Measurements from ENCODE around the gene ST8SIA4. TPM values are rescaled to one million over a fixed set of nuclear protein-coding genes. Genes with fewer than 3 reads are reported as not detected.
"Not testable (repeated sequence)": the region's sequence is repeated elsewhere in the genome, so short reads cannot be mapped to it uniquely, and the experiment has no call there.

Gene ST8SIA4
- total and polyA plus RNA-seq, 2 experiments from 2014 or later: 3.1 to 6.0 TPM

GRCh38 chr5:100790170-100790665 is 112.9 kb downstream of the ST8SIA4 start:
- 26% methylated on average over 4 of the region's 4 CpGs for WGBS (ENCODE audit: low lambda C conversion rate, missing lambda C conversion rate)
- H3K4me3 ChIP-seq: no peak overlapping the region
- DNase-seq (ENCODE audit: low spot score): peak; percentile 25
- H4K20me1 ChIP-seq (ENCODE audit: insufficient read depth, poor library complexity, severe bottlenecking): no peaks in the 10 kb centered on the region
- no peaks in the 10 kb centered on the region for H3K36me3 ChIP-seq (replicated peaks; ENCODE audit: insufficient read depth, low read depth)
- H3K4me2 ChIP-seq: peak overlapping the region; percentile 65
- peak; percentile 24 for TF ChIP-seq CTCF (IDR thresholded peaks at IDR 0.05; ENCODE audit: poor library complexity)
- TF ChIP-seq EZH2 (IDR thresholded peaks at IDR 0.05; ENCODE audit: borderline replicate concordance): no peak
- H3K9me2 ChIP-seq (replicated peaks; ENCODE audit: insufficient read depth): no peaks in the 10 kb centered on the region
- peaks cover 4% of the 10 kb centered on the region for H3K4me1 ChIP-seq (ENCODE audit: insufficient read depth)
- H2AFZ ChIP-seq: peak overlapping the region; percentile 26
- peak overlapping the region; percentile 14 for H3K27ac ChIP-seq
- H3K79me2 ChIP-seq: no peaks in the 10 kb centered on the region
- H3K27me3 ChIP-seq: no peaks in the 10 kb centered on the region
- no peaks in the 10 kb centered on the region for H3K9me3 ChIP-seq (ENCODE audit: low read depth)

- Histone ChIP-seq H3K36me3 (replicated peaks; ENCODE audit: insufficient read depth, low read depth) (no peaks in the 10 kb centered on the region), H3K27me3 (no peaks in the 10 kb centered on the region), H3K27ac (no peak overlapping the region), H3K79me2 (no peaks in the 10 kb centered on the region), H4K20me1 (ENCODE audit: insufficient read depth, poor library complexity, severe bottlenecking) (no peaks in the 10 kb centered on the region), H3K9me3 (ENCODE audit: low read depth) (no peaks in the 10 kb centered on the region), H2AFZ (no peak overlapping the region), H3K4me3 (no peak overlapping the region), H3K4me2 (peak overlapping the region; percentile 65), H3K9me2 (replicated peaks; ENCODE audit: insufficient read depth) (no peaks in the 10 kb centered on the region), H3K4me1 (ENCODE audit: insufficient read depth) (peaks cover 4% of the 10 kb centered on the region)
- TF ChIP-seq EZH2phosphoT487 (IDR thresholded peaks at IDR 0.05; ENCODE audit: low read depth, severe bottlenecking, unreplicated experiment) (no peak), EZH2 (IDR thresholded peaks at IDR 0.05; ENCODE audit: borderline replicate concordance) (no peak), CTCF (IDR thresholded peaks at IDR 0.05; ENCODE audit: poor library complexity) (no peak)
- 69% methylated on average over 5 of the region's 5 CpGs for WGBS (ENCODE audit: low lambda C conversion rate, missing lambda C conversion rate)
- DNase-seq (ENCODE audit: low spot score): no peak
Observed at GRCh38 chr5:100789694-100790093, 113.4 kb downstream of the ST8SIA4 start.

- Histone ChIP-seq H3K4me3 (no peak overlapping the region), H3K27ac (no peak overlapping the region), H3K36me3 (replicated peaks; ENCODE audit: insufficient read depth, low read depth) (no peaks in the 10 kb centered on the region), H3K4me1 (ENCODE audit: insufficient read depth) (peaks cover 4% of the 10 kb centered on the region), H2AFZ (no peak overlapping the region), H3K27me3 (no peaks in the 10 kb centered on the region), H3K9me3 (ENCODE audit: low read depth) (no peaks in the 10 kb centered on the region), H4K20me1 (ENCODE audit: insufficient read depth, poor library complexity, severe bottlenecking) (no peaks in the 10 kb centered on the region), H3K9me2 (replicated peaks; ENCODE audit: insufficient read depth) (no peaks in the 10 kb centered on the region), H3K79me2 (no peaks in the 10 kb centered on the region), H3K4me2 (no peak overlapping the region)
- DNase-seq (ENCODE audit: low spot score): no peak
- WGBS (ENCODE audit: low lambda C conversion rate, missing lambda C conversion rate): 72% methylated on average over 2 of the region's 2 CpGs
- TF ChIP-seq EZH2phosphoT487 (IDR thresholded peaks at IDR 0.05; ENCODE audit: low read depth, severe bottlenecking, unreplicated experiment) (no peak), EZH2 (IDR thresholded peaks at IDR 0.05; ENCODE audit: borderline replicate concordance) (no peak), CTCF (IDR thresholded peaks at IDR 0.05; ENCODE audit: poor library complexity) (no peak)
Observed at GRCh38 chr5:100788417-100788816, 114.7 kb downstream of the ST8SIA4 start.

- no peaks in the 10 kb centered on the region for H3K9me3 ChIP-seq (ENCODE audit: low read depth)
- H3K27ac ChIP-seq: no peak overlapping the region
- peaks cover 4% of the 10 kb centered on the region for H3K4me1 ChIP-seq (ENCODE audit: insufficient read depth)
- H4K20me1 ChIP-seq (ENCODE audit: insufficient read depth, poor library complexity, severe bottlenecking): no peaks in the 10 kb centered on the region
- H2AFZ ChIP-seq: no peak overlapping the region
- no peak overlapping the region for H3K4me2 ChIP-seq
- H3K36me3 ChIP-seq (replicated peaks; ENCODE audit: insufficient read depth, low read depth): no peaks in the 10 kb centered on the region
- H3K9me2 ChIP-seq (replicated peaks; ENCODE audit: insufficient read depth): no peaks in the 10 kb centered on the region
- no peaks in the 10 kb centered on the region for H3K27me3 ChIP-seq
- DNase-seq (ENCODE audit: low spot score): no peak
- 93% methylated on average over 2 of the region's 2 CpGs for WGBS (ENCODE audit: low lambda C conversion rate, missing lambda C conversion rate)
- TF ChIP-seq CTCF (IDR thresholded peaks at IDR 0.05; ENCODE audit: poor library complexity) (no peak), EZH2 (IDR thresholded peaks at IDR 0.05; ENCODE audit: borderline replicate concordance) (no peak), EZH2phosphoT487 (IDR thresholded peaks at IDR 0.05; ENCODE audit: low read depth, severe bottlenecking, unreplicated experiment) (no peak)
- no peaks in the 10 kb centered on the region for H3K79me2 ChIP-seq
- no peak overlapping the region for H3K4me3 ChIP-seq
Observed at GRCh38 chr5:100787648-100788047, 115.4 kb downstream of the ST8SIA4 start.

GRCh38 chr5:100785536-100785935 is 117.5 kb downstream of the ST8SIA4 start:
- WGBS (ENCODE audit: low lambda C conversion rate, missing lambda C conversion rate): 94% methylated on average over 9 of the region's 19 CpGs
- not testable (repeated sequence) for H3K4me3 ChIP-seq; H3K9me3 ChIP-seq (ENCODE audit: low read depth); H3K4me2 ChIP-seq; H3K36me3 ChIP-seq (replicated peaks; ENCODE audit: insufficient read depth, low read depth); H4K20me1 ChIP-seq (ENCODE audit: insufficient read depth, poor library complexity, severe bottlenecking); H2AFZ ChIP-seq; H3K27me3 ChIP-seq; H3K79me2 ChIP-seq; H3K4me1 ChIP-seq (ENCODE audit: insufficient read depth); H3K9me2 ChIP-seq (replicated peaks; ENCODE audit: insufficient read depth); H3K27ac ChIP-seq; DNase-seq (ENCODE audit: low spot score)

Measured in hepatocyte (in vitro differentiated cells).